Activated CD4-positive, alpha-beta T cell treated with anti-CD3 and anti-CD28 coated beads for 48 hours (primary cell): ENCODE measurements around the gene GSPT1.
"Not testable (repeated sequence)": the region's sequence is repeated elsewhere in the genome, so short reads cannot be mapped to it uniquely, and the experiment has no call there.

Experiments used
- DNase-seq: peaks from one replicate; pipeline ENCODE4 v3.0.0-alpha.2; 2020

GSPT1 gene

GRCh38 chr16:11851294-11852091 is 64.3 kb downstream of the GSPT1 start, which contains the start of gene RSL1D1:
Gene RSL1D1, minus strand, starts transcription at chr16:11851542. Its CDS starts 30 bp downstream, at chr16:11851512.
- peak; percentile 94 for DNase-seq

GRCh38 chr16:11848842-11849241 is 66.9 kb downstream of the GSPT1 start:
- DNase-seq: no peak

- no peak for DNase-seq
Observed at GRCh38 chr16:11844499-11844898, 71.3 kb downstream of the GSPT1 start.

GRCh38 chr16:11843861-11844260 is 71.9 kb downstream of the GSPT1 start:
- DNase-seq: no peak

- no peak for DNase-seq
Observed at GRCh38 chr16:11843206-11843605, 72.5 kb downstream of the GSPT1 start.

- no peak for DNase-seq
Observed at GRCh38 chr16:11841026-11841425, 74.7 kb downstream of the GSPT1 start.

- DNase-seq: no peak
Observed at GRCh38 chr16:11836650-11837244, 79.0 kb downstream of the GSPT1 start.

GRCh38 chr16:11835891-11836649 is 79.7 kb downstream of the GSPT1 start:
- DNase-seq: no peak

- DNase-seq: no peak
Observed at GRCh38 chr16:11835309-11835708, 80.4 kb downstream of the GSPT1 start.

GRCh38 chr16:11833951-11834695 is 81.6 kb downstream of the GSPT1 start:
- DNase-seq: no peak

GRCh38 chr16:11828696-11829095 is 87.1 kb downstream of the GSPT1 start:
- DNase-seq: no peak

GRCh38 chr16:11825520-11826165 is 90.1 kb downstream of the GSPT1 start:
- not testable (repeated sequence) for DNase-seq

GRCh38 chr16:11824362-11824761 is 91.4 kb downstream of the GSPT1 start:
- DNase-seq: no peak

- not testable (repeated sequence) for DNase-seq
Observed at GRCh38 chr16:11823645-11824044, 92.1 kb downstream of the GSPT1 start.

GRCh38 chr16:11819798-11820197 is 96.0 kb downstream of the GSPT1 start:
- DNase-seq: no peak

- DNase-seq: not testable (repeated sequence)
Observed at GRCh38 chr16:11818970-11819369, 96.8 kb downstream of the GSPT1 start.
